Measurements from ENCODE around the gene AHNAK2. TPM values are rescaled to one million over a fixed set of nuclear protein-coding genes. Genes with fewer than 3 reads are reported as not detected.
A peak's percentile ranks its signal among the peaks of the same experiment; 100 is the strongest.
"Not testable (repeated sequence)": the region's sequence is repeated elsewhere in the genome, so short reads cannot be mapped to it uniquely, and the experiment has no call there.

Gene AHNAK2
- total RNA-seq, 1 donor: under 0.01 TPM

GRCh38 chr14:104930526-104931303, 47.5 kb downstream of the AHNAK2 start:
- no peak for DNase-seq (ENCODE audit: low read depth in 2 of 3, low spot score in 2 of 3)

- no peak for DNase-seq (ENCODE audit: low read depth in 2 of 3, low spot score in 2 of 3)
Observed at GRCh38 chr14:104929268-104930230, 48.6 kb downstream of the AHNAK2 start.

- DNase-seq (ENCODE audit: low read depth in 2 of 3, low spot score in 2 of 3): no peak
Observed at GRCh38 chr14:104928391-104929133, 49.6 kb downstream of the AHNAK2 start.

GRCh38 chr14:104927901-104928300, 50.3 kb downstream of the AHNAK2 start:
- no peak for DNase-seq (ENCODE audit: low read depth in 2 of 3, low spot score in 2 of 3)

GRCh38 chr14:104927432-104927816, 50.8 kb downstream of the AHNAK2 start:
- no peak for DNase-seq (ENCODE audit: low read depth in 2 of 3, low spot score in 2 of 3)

- peak in 2 of 3 donors; percentile 43 to 74 for DNase-seq (ENCODE audit: low read depth in 2 of 3, low spot score in 2 of 3)
Observed at GRCh38 chr14:104926619-104927431, 51.3 kb downstream of the AHNAK2 start.

- DNase-seq (ENCODE audit: low read depth in 2 of 3, low spot score in 2 of 3): no peak
Observed at GRCh38 chr14:104925855-104926609, 52.1 kb downstream of the AHNAK2 start.

GRCh38 chr14:104925214-104925854, 52.8 kb downstream of the AHNAK2 start:
- no peak for DNase-seq (ENCODE audit: low read depth in 2 of 3, low spot score in 2 of 3)

GRCh38 chr14:104924421-104925213, 53.6 kb downstream of the AHNAK2 start, which contains the start of gene PLD4:
TSS of gene PLD4 (plus strand) at chr14:104924879. CDS start at chr14:104927141, 2,262 bp downstream.
- peak in 2 of 3 donors; percentile 60 to 81 for DNase-seq (ENCODE audit: low read depth in 2 of 3, low spot score in 2 of 3)

- DNase-seq (ENCODE audit: low read depth in 2 of 3, low spot score in 2 of 3): no peak
Observed at GRCh38 chr14:104923640-104924420, 54.3 kb downstream of the AHNAK2 start.

GRCh38 chr14:104919993-104920315, 58.2 kb downstream of the AHNAK2 start:
- no peak for DNase-seq (ENCODE audit: low read depth in 2 of 3, low spot score in 2 of 3)

- DNase-seq (ENCODE audit: low read depth in 2 of 3, low spot score in 2 of 3): not testable (repeated sequence)
Observed at GRCh38 chr14:104919152-104919992, 58.8 kb downstream of the AHNAK2 start.

GRCh38 chr14:104917993-104918392, 60.2 kb downstream of the AHNAK2 start:
- no peak for DNase-seq (ENCODE audit: low read depth in 2 of 3, low spot score in 2 of 3)

GRCh38 chr14:104917116-104917515, 61.1 kb downstream of the AHNAK2 start:
- DNase-seq (ENCODE audit: low read depth in 2 of 3, low spot score in 2 of 3): no peak

GRCh38 chr14:104913435-104913834, 64.7 kb downstream of the AHNAK2 start:
- DNase-seq (ENCODE audit: low read depth in 2 of 3, low spot score in 2 of 3): no peak

GRCh38 chr14:104912053-104912452, 66.1 kb downstream of the AHNAK2 start:
- DNase-seq (ENCODE audit: low read depth in 2 of 3, low spot score in 2 of 3): no peak

Data from hematopoietic multipotent progenitor cell (in vitro differentiated cells).